OCI-LY7 (cell line): ENCODE data around the gene PSMD2.

Experiments used
- CTCF ChIP-seq: fragments of 200-600 bp; sonication (generic); conservative IDR thresholded peaks from 2 replicates; pipeline ENCODE4 v1.5.1; 2014; ENCODE audit warnings: mild to moderate bottlenecking, antibody characterized with exemption, low read length, moderate library complexity, mixed read lengths
- EZH2phosphoT487 ChIP-seq: fragments of 200-600 bp; sonication (generic); IDR thresholded peaks from 2 replicates; pipeline ENCODE4 v1.6.1; 2018; ENCODE audit warnings: low read depth, borderline replicate concordance, mild to moderate bottlenecking, mixed run types, antibody characterized with exemption, low read length, moderate library complexity, mixed read lengths

DNA sequence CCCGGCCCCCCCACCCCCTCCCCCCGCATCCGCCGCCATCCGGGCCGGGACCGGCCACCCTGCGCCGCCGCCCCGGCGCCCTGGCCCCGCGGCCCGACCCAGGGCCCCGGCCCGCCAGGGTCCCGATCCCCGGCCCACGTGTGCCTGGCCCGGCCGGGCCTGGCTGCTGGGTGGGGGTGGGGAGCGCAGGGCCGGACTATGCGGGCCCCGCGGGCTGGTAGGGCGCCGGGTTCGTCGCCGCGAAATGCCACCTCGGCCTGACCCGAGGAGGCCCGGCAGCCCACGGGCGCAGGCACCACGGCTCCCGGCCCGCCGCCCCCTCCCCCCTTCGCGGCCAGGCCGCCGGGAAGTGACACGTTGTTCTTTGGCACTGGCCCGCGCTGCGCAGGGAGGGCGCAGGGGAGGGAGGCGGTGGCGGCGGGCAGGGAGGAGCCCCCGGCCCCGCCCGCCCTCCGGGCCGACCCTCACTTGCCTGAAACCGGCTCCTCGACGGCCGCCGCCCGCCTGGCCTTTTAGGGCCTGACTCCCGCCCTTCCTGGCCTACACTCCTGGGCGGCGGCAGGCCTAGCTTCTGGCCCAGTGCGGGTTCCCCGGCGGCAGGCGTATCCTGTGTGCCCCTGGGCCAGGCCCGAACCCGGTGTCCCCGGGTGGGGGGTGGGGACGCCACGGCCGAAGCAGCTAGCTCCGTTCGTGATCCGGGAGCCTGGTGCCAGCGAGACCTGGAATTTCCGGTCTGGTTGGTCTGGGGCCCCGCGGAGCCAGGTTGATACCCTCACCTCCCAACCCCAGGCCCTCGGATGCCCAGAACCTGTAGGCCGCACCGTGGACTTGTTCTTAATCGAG lies 15.9 kb downstream of the PSMD2 start:
- TF ChIP-seq CTCF (no peak), EZH2phosphoT487 (no peak)
